ENCODE data around the gene STK17A. TPM values are rescaled to one million over a fixed set of nuclear protein-coding genes. Genes with fewer than 3 reads are reported as not detected.
"Not testable (repeated sequence)": the region's sequence is repeated elsewhere in the genome, so short reads cannot be mapped to it uniquely, and the experiment has no call there.

STK17A gene
- total and polyA plus RNA-seq, 2 donors (not counting 1 experiment from before 2014, with no cell fraction given), result 46.8 to 53.2 TPM

DNA sequence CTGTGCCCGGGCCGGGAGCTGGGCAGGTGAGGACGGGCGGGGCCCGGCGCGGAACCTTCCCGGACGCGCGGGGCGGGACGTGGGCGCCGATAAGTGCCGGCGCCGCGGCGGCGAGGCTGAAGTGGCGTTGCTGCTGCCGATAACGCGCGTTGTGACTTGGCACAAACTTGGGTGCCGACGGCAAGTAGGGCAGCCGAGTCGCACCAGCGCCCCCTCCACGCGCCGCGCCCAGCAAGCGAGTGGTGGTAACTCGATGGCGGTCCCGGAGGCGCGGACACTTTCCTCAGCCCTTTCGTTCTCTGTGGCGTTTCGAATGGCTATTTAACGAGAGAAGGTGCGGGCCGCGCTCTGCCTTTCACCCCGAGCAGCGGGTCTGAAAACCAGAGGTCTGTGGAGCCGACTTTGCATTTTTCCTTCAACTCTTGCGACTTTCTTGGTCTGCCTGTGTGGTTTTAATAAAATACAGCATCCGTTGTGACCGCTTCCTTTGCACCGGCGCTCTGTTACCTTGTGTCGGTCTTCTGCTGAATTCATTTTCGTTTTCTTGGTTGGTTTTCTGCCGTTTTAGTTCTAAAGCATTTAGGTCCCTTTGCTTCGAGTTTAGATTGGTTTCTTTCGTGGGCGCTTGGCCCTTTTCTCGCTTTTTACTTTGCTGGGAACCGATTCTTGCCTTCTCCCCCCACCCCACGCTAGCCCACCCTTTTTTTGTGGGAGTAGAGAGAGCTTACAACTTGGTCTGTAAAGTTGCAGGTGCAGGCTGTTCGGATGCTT is 701 bp downstream of the STK17A start:
- no peaks in the 10 kb centered on the region for H3K4me1 ChIP-seq (ENCODE audit: control insufficient read depth, extremely low read depth, insufficient read depth, low read length)
- no peak for TF ChIP-seq EZH2 (IDR thresholded peaks at IDR 0.05; ENCODE audit: low read length, missing control alignments)
- TF ChIP-seq, protein P1, sequence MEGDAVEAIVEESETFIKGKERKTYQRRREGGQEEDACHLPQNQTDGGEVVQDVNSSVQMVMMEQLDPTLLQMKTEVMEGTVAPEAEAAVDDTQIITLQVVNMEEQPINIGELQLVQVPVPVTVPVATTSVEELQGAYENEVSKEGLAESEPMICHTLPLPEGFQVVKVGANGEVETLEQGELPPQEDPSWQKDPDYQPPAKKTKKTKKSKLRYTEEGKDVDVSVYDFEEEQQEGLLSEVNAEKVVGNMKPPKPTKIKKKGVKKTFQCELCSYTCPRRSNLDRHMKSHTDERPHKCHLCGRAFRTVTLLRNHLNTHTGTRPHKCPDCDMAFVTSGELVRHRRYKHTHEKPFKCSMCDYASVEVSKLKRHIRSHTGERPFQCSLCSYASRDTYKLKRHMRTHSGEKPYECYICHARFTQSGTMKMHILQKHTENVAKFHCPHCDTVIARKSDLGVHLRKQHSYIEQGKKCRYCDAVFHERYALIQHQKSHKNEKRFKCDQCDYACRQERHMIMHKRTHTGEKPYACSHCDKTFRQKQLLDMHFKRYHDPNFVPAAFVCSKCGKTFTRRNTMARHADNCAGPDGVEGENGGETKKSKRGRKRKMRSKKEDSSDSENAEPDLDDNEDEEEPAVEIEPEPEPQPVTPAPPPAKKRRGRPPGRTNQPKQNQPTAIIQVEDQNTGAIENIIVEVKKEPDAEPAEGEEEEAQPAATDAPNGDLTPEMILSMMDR (conservative IDR thresholded peaks at IDR 0.05 in 1 of 2, IDR thresholded peaks at IDR 0.05 in 1 of 2; ENCODE audit: low read depth in 1 of 2, low read length in 2 of 2), result no peak
- peak overlapping the region; percentile 91 for H3K9ac ChIP-seq (ENCODE audit: insufficient read depth, low read length)
- DNase-seq (ENCODE audit: low read depth in 2 of 2), result peak; percentile 53 to 61
- no peaks in the 10 kb centered on the region for H3K9me3 ChIP-seq (ENCODE audit: control insufficient read depth, insufficient read depth, low read depth, low read length)
- no peaks in the 10 kb centered on the region for H3K27me3 ChIP-seq (ENCODE audit: control insufficient read depth, insufficient read depth, low read length)
- H3K36me3 ChIP-seq (ENCODE audit: control insufficient read depth, insufficient read depth, low read length), result no peaks in the 10 kb centered on the region
- peak overlapping the region; percentile 80 for H3K4me2 ChIP-seq (ENCODE audit: extremely low read depth, insufficient read depth, low read length)
- peak overlapping the region; percentile 59 to 95 (median 86) for H3K4me3 ChIP-seq (replicated peaks in 1 of 4; ENCODE audit: control extremely low read depth in 1 of 4, insufficient read depth in 1 of 4, low read depth in 3 of 4, low read length in 4 of 4)
- no peak overlapping the region for H2AFZ ChIP-seq (ENCODE audit: low read length)
- peaks cover 5% of the 10 kb centered on the region for H4K20me1 ChIP-seq (ENCODE audit: control insufficient read depth, extremely low read depth, insufficient read depth, low read length)
- H3K79me2 ChIP-seq (ENCODE audit: control insufficient read depth, insufficient read depth, low read length), result peaks cover 57% of the 10 kb centered on the region
- peak overlapping the region; percentile 92 for H3K27ac ChIP-seq (ENCODE audit: insufficient read depth, low read length)

DNA sequence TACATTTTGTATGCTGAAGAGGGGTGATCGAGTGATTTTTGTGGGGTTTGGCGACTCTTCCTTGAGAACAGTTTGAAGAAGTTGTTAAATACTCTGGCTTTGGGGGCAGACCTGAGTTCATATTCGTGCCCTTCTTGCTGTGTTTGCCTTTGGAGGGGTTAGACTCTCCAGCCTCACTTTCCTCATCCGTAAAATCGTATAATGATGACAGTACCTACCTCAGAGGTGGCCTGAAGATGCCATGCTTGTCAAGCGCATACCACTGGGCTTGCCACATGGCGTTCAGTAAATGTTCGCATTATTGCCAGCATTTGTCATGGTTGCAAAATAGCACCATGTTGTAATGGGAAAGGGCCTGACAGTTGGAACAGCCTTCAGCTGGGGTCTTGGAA is 1.3 kb downstream of the STK17A start:
- peak; percentile 78 to 87 for DNase-seq (ENCODE audit: low read depth in 2 of 2)
- Histone ChIP-seq H3K36me3 (ENCODE audit: control insufficient read depth, insufficient read depth, low read length) (no peaks in the 10 kb centered on the region), H3K9me3 (ENCODE audit: control insufficient read depth, insufficient read depth, low read depth, low read length) (no peaks in the 10 kb centered on the region), H2AFZ (ENCODE audit: low read length) (no peak overlapping the region), H3K9ac (ENCODE audit: insufficient read depth, low read length) (peak overlapping the region; percentile 91), H4K20me1 (ENCODE audit: control insufficient read depth, extremely low read depth, insufficient read depth, low read length) (peaks cover 7% of the 10 kb centered on the region), H3K4me1 (ENCODE audit: control insufficient read depth, extremely low read depth, insufficient read depth, low read length) (no peaks in the 10 kb centered on the region), H3K4me2 (ENCODE audit: extremely low read depth, insufficient read depth, low read length) (peak overlapping the region; percentile 80), H3K27me3 (ENCODE audit: control insufficient read depth, insufficient read depth, low read length) (no peaks in the 10 kb centered on the region), H3K79me2 (ENCODE audit: control insufficient read depth, insufficient read depth, low read length) (peaks cover 63% of the 10 kb centered on the region), H3K27ac (ENCODE audit: insufficient read depth, low read length) (peak overlapping the region; percentile 92), H3K4me3 (replicated peaks in 1 of 4; ENCODE audit: control extremely low read depth in 1 of 4, insufficient read depth in 1 of 4, low read depth in 3 of 4, low read length in 4 of 4) (peak overlapping the region; percentile 59 to 95 (median 86))
- TF ChIP-seq, protein P1 (conservative IDR thresholded peaks at IDR 0.05 in 1 of 2, IDR thresholded peaks at IDR 0.05 in 1 of 2; ENCODE audit: low read depth in 1 of 2, low read length in 2 of 2), result peak in 1 of 2 donors; percentile 9
- TF ChIP-seq EZH2 (IDR thresholded peaks at IDR 0.05; ENCODE audit: low read length, missing control alignments), result no peak

DNA sequence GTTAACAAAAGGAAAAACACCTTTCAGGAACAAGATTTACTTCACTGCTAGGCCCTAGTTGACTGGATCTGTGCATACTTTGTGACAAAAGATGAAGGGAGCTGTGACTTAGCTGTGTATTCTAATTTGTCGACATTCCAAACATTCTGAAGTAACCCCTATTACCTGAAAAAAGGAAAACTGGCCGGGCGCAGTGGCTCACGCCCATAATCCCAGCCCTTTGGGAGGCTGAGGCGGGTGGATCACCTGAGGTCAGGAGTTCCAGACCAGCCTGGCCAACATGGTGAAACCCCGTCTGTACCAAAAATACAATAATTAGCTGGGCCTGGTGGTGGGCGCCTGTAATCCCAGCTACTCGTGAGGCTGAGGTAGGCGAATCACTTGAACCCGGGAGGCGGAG is 1.8 kb downstream of the STK17A start:
- not testable (repeated sequence) for H3K9ac ChIP-seq (ENCODE audit: insufficient read depth, low read length); H2AFZ ChIP-seq (ENCODE audit: low read length); H4K20me1 ChIP-seq (ENCODE audit: control insufficient read depth, extremely low read depth, insufficient read depth, low read length); H3K36me3 ChIP-seq (ENCODE audit: control insufficient read depth, insufficient read depth, low read length); DNase-seq (ENCODE audit: low read depth in 2 of 2); H3K27me3 ChIP-seq (ENCODE audit: control insufficient read depth, insufficient read depth, low read length); H3K9me3 ChIP-seq (ENCODE audit: control insufficient read depth, insufficient read depth, low read depth, low read length); H3K4me1 ChIP-seq (ENCODE audit: control insufficient read depth, extremely low read depth, insufficient read depth, low read length)
- H3K4me2 ChIP-seq (ENCODE audit: extremely low read depth, insufficient read depth, low read length), result peak overlapping the region; percentile 80
- peaks cover 68% of the 10 kb centered on the region for H3K79me2 ChIP-seq (ENCODE audit: control insufficient read depth, insufficient read depth, low read length)
- peak overlapping the region; percentile 92 for H3K27ac ChIP-seq (ENCODE audit: insufficient read depth, low read length)
- peak overlapping the region; percentile 59 to 95 (median 86) for H3K4me3 ChIP-seq (replicated peaks in 1 of 4; ENCODE audit: control extremely low read depth in 1 of 4, insufficient read depth in 1 of 4, low read depth in 3 of 4, low read length in 4 of 4)
